Type B pancreatic cell (in vitro differentiated cells): ENCODE data around the gene TTC1. TPM values are rescaled to one million over a fixed set of nuclear protein-coding genes. Genes with fewer than 3 reads are reported as not detected.
A peak's percentile ranks its signal among the peaks of the same experiment; 100 is the strongest.

ENCODE experiments used
- DNase-seq: peaks from one replicate; pipeline ENCODE4 v3.0.0; 2021; ENCODE audit warnings: mixed read lengths; ENCODE audit not compliant: unreplicated experiment; ENCODE audit errors: extremely low spot score
- H3K27ac Mint-ChIP-seq: 2 replicates; pipeline ENCODE4 v1.8.0; 2021; ENCODE audit warnings: mild to moderate bottlenecking, mixed read lengths
- H3K27me3 Mint-ChIP-seq: 2 replicates; pipeline ENCODE4 v1.8.0; 2021; ENCODE audit warnings: mixed read lengths
- H3K36me3 Mint-ChIP-seq: 2 replicates; pipeline ENCODE4 v1.8.0; 2021; ENCODE audit warnings: mixed read lengths
- H3K4me1 Mint-ChIP-seq: one replicate; pipeline ENCODE4 v1.8.0; 2021; ENCODE audit warnings: mixed read lengths; ENCODE audit not compliant: unreplicated experiment
- H3K4me3 Mint-ChIP-seq: 2 replicates; pipeline ENCODE4 v1.8.0; 2021; ENCODE audit warnings: mild to moderate bottlenecking, mixed read lengths
- H3K9me3 Mint-ChIP-seq: 2 replicates; pipeline ENCODE4 v1.8.0; 2021; ENCODE audit warnings: mixed read lengths
- CTCF ChIP-seq: fragments of 200-600 bp; sonication (generic); conservative IDR thresholded peaks from 2 replicates; pipeline ENCODE4 v1.5.0; 2021; ENCODE audit warnings: antibody characterized with exemption, mild to moderate bottlenecking
- total RNA-seq: library from RNA; stranded (reverse); gene quantifications from 2 replicates; pipeline ENCODE4 v1.2.1, GENCODE V29; 2021; ENCODE audit warnings: low replicate concordance

TTC1 gene
- total RNA-seq, 1 donor from 2014 or later = 34.6 TPM

GRCh38 chr5:159987031-159987674, 21.8 kb upstream of the TTC1 start:
- Mint-ChIP-seq H3K27me3 (peaks cover 88% of the 10 kb centered on the region), H3K4me3 (peak overlapping the region; percentile 76), H3K27ac (peak overlapping the region; percentile 41), H3K36me3 (no peaks in the 10 kb centered on the region), H3K9me3 (no peaks in the 10 kb centered on the region), H3K4me1 (no peaks in the 10 kb centered on the region)
- TF ChIP-seq CTCF = peak; percentile 86
- peak; percentile 85 for DNase-seq

- H3K4me3 Mint-ChIP-seq = no peak overlapping the region
- peak; percentile 35 for TF ChIP-seq CTCF
- no peaks in the 10 kb centered on the region for H3K36me3 Mint-ChIP-seq
- no peak for DNase-seq
- peaks cover 4% of the 10 kb centered on the region for H3K9me3 Mint-ChIP-seq
- H3K4me1 Mint-ChIP-seq = no peaks in the 10 kb centered on the region
- H3K27ac Mint-ChIP-seq = no peak overlapping the region
- H3K27me3 Mint-ChIP-seq = peaks cover 64% of the 10 kb centered on the region
These were observed 18.4 kb upstream of the TTC1 start for GRCh38 chr5:159990506-159990905.

- no peak overlapping the region for H3K4me3 Mint-ChIP-seq
- no peak for DNase-seq
- peaks cover 55% of the 10 kb centered on the region for H3K27me3 Mint-ChIP-seq
- no peaks in the 10 kb centered on the region for H3K36me3 Mint-ChIP-seq
- H3K27ac Mint-ChIP-seq = no peak overlapping the region
- no peak for TF ChIP-seq CTCF
- H3K9me3 Mint-ChIP-seq = peaks cover 4% of the 10 kb centered on the region
- no peaks in the 10 kb centered on the region for H3K4me1 Mint-ChIP-seq
These were observed 16.4 kb upstream of the TTC1 start for GRCh38 chr5:159992566-159992965.

GRCh38 chr5:159993194-159993593, 15.7 kb upstream of the TTC1 start:
- no peak overlapping the region for H3K4me3 Mint-ChIP-seq
- no peak for TF ChIP-seq CTCF
- H3K27ac Mint-ChIP-seq = no peak overlapping the region
- H3K4me1 Mint-ChIP-seq = no peaks in the 10 kb centered on the region
- no peak for DNase-seq
- H3K36me3 Mint-ChIP-seq = no peaks in the 10 kb centered on the region
- peaks cover 4% of the 10 kb centered on the region for H3K9me3 Mint-ChIP-seq
- peaks cover 49% of the 10 kb centered on the region for H3K27me3 Mint-ChIP-seq

GRCh38 chr5:159995907-159996306, 13.0 kb upstream of the TTC1 start:
- H3K4me1 Mint-ChIP-seq = no peaks in the 10 kb centered on the region
- H3K36me3 Mint-ChIP-seq = no peaks in the 10 kb centered on the region
- peaks cover 4% of the 10 kb centered on the region for H3K9me3 Mint-ChIP-seq
- no peak overlapping the region for H3K4me3 Mint-ChIP-seq
- no peak overlapping the region for H3K27ac Mint-ChIP-seq
- H3K27me3 Mint-ChIP-seq = peaks cover 40% of the 10 kb centered on the region
- DNase-seq = peak; percentile 22
- TF ChIP-seq CTCF = no peak

- Mint-ChIP-seq H3K36me3 (no peaks in the 10 kb centered on the region), H3K27me3 (peaks cover 17% of the 10 kb centered on the region), H3K4me1 (no peaks in the 10 kb centered on the region), H3K4me3 (no peak overlapping the region), H3K9me3 (no peaks in the 10 kb centered on the region), H3K27ac (no peak overlapping the region)
- no peak for TF ChIP-seq CTCF
- DNase-seq = peak; percentile 13
These were observed 7.5 kb upstream of the TTC1 start for GRCh38 chr5:160001457-160001856.
